NB4 (cell line): ENCODE data around the gene ZNF761.
"Not testable (repeated sequence)": the region's sequence is repeated elsewhere in the genome, so short reads cannot be mapped to it uniquely, and the experiment has no call there.

Experiments used
- CTCF ChIP-seq: IDR thresholded peaks from one replicate; pipeline ENCODE4 v1.5.1; 2012; ENCODE audit warnings: low read depth, low read length
- POLR2A ChIP-seq: IDR thresholded peaks from 2 replicates; pipeline ENCODE4 v1.6.1; 2011; ENCODE audit warnings: mild to moderate bottlenecking; ENCODE audit not compliant: insufficient read length; ENCODE audit errors: extremely low read depth

DNA sequence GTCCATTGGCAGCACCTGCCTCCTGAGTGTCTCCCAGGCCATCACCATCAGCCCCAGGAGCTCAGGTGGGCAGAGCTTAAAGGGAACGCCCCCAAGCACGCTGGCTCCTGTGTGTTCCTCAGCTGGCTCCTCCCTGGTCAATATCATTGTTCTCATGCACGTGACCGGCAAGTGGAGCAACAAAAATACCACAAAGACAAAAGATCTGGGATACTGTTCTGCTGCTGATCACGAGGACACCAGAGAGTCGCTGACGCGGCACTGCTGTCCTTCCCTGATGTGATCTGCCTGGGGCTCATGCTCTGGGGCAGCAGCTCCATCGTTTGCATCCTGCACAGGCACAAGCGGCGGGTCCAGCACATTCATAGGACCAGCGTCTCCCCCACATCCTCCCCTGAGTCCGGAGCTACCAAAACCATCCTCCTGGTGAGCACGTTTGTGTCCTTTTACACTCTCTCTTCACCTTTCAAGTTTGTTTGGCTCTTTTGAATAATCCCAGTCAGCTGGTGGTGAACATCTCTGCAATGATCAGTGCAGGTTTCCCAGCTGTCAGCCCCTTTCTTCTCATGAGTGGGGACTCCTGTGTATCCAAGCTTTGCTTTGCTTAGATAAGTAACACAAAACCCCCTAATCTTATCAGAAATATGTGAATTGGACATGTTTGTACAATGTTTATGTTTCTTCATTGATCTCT is 72.0 kb downstream of the ZNF761 start:
- not testable (repeated sequence) for TF ChIP-seq CTCF, POLR2A
